ENCODE data around the gene LRRTM4. TPM values are rescaled to one million over a fixed set of nuclear protein-coding genes. Genes with fewer than 3 reads are reported as not detected.

Gene LRRTM4
- total RNA-seq, 1 experiment from 2014 or later = 0.23 TPM

DNA sequence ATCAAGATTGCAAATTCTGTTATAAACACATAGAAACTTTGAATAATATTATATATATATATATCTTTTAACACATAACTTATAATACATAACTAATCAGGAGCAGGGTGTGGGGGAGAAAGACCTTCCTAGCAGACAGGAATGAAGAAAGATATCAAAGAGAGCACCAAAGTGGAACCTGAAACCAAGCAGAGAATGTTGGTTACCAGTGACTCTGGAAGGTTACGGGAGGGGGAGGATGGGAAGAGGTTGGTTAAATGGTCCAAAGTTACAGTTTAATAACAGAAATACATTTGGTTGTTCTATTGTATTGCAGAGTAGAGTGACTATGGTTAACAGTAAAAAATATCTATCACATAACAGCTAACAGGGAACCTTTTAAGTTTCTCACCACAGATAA is 366.7 kb downstream of the LRRTM4 start:
- no peaks in the 10 kb centered on the region for H3K36me3 ChIP-seq (ENCODE audit: control insufficient read depth, insufficient read depth, low read length)
- no peak for DNase-seq (ENCODE audit: low read depth, low spot score)
- intact Hi-C loops (cut with micrococcal nuclease; ENCODE audit: unreplicated experiment) = no loop called here
- in situ Hi-C loops (cut with HindIII; ENCODE audit: low pct_unique_long_range_greater_than_20kb, low sequenced_read_pairs) = no loop called here
- no peaks in the 10 kb centered on the region for H3K27me3 ChIP-seq (ENCODE audit: control insufficient read depth, insufficient read depth, low read length)
- no peak for TF ChIP-seq SIN3A (IDR thresholded peaks at IDR 0.05; ENCODE audit: borderline replicate concordance, insufficient read depth, low read depth, low read length)
- no peak for TF ChIP-seq TCF7L2 (IDR thresholded peaks at IDR 0.05; ENCODE audit: low read depth, low read length)
- no peak for TF ChIP-seq POLR2AphosphoS5 (IDR thresholded peaks at IDR 0.05; ENCODE audit: low read depth, low read length)
- TF ChIP-seq, protein P1, sequence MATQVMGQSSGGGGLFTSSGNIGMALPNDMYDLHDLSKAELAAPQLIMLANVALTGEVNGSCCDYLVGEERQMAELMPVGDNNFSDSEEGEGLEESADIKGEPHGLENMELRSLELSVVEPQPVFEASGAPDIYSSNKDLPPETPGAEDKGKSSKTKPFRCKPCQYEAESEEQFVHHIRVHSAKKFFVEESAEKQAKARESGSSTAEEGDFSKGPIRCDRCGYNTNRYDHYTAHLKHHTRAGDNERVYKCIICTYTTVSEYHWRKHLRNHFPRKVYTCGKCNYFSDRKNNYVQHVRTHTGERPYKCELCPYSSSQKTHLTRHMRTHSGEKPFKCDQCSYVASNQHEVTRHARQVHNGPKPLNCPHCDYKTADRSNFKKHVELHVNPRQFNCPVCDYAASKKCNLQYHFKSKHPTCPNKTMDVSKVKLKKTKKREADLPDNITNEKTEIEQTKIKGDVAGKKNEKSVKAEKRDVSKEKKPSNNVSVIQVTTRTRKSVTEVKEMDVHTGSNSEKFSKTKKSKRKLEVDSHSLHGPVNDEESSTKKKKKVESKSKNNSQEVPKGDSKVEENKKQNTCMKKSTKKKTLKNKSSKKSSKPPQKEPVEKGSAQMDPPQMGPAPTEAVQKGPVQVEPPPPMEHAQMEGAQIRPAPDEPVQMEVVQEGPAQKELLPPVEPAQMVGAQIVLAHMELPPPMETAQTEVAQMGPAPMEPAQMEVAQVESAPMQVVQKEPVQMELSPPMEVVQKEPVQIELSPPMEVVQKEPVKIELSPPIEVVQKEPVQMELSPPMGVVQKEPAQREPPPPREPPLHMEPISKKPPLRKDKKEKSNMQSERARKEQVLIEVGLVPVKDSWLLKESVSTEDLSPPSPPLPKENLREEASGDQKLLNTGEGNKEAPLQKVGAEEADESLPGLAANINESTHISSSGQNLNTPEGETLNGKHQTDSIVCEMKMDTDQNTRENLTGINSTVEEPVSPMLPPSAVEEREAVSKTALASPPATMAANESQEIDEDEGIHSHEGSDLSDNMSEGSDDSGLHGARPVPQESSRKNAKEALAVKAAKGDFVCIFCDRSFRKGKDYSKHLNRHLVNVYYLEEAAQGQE (IDR thresholded peaks at IDR 0.05; ENCODE audit: insufficient read depth in 1 of 2, low read depth in 2 of 2, low read length in 1 of 2) = no peak
- TF ChIP-seq, protein P2, sequence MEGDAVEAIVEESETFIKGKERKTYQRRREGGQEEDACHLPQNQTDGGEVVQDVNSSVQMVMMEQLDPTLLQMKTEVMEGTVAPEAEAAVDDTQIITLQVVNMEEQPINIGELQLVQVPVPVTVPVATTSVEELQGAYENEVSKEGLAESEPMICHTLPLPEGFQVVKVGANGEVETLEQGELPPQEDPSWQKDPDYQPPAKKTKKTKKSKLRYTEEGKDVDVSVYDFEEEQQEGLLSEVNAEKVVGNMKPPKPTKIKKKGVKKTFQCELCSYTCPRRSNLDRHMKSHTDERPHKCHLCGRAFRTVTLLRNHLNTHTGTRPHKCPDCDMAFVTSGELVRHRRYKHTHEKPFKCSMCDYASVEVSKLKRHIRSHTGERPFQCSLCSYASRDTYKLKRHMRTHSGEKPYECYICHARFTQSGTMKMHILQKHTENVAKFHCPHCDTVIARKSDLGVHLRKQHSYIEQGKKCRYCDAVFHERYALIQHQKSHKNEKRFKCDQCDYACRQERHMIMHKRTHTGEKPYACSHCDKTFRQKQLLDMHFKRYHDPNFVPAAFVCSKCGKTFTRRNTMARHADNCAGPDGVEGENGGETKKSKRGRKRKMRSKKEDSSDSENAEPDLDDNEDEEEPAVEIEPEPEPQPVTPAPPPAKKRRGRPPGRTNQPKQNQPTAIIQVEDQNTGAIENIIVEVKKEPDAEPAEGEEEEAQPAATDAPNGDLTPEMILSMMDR (IDR thresholded peaks at IDR 0.05) = no peak
- ChIA-PET CTCF (no interaction called here), POLR2A (no interaction called here)
- no peaks in the 10 kb centered on the region for H3K9me3 ChIP-seq (ENCODE audit: control insufficient read depth, insufficient read depth, low read depth, low read length)
- H3K4me3 ChIP-seq (ENCODE audit: low read depth in 2 of 2, low read length in 2 of 2) = no peak overlapping the region
- no peak overlapping the region for H3K27ac ChIP-seq (ENCODE audit: low read length)
- no peak for ATAC-seq
- no TSS peak for BruUV-seq (replicated peaks)
- H3K4me1 ChIP-seq (ENCODE audit: control insufficient read depth, insufficient read depth, low read length) = no peaks in the 10 kb centered on the region

DNA sequence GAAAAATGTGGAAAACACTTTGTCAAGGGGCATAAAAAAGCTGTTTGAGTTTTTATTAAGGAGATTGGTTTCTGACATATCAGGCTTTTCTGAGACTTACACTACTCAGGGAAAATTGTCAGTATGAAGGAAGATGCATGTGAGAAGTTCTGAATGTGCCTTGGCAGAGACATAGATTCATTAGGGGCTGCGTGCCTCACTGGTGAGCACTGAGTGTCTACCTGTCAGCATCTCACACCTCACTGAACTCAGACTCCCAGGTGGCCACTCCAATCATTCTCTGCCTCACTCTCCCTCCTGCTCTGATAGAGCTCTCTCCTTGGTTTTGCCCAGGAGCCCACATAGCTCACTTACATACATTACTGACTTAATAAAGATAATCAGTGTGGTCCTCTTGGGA is 372.6 kb downstream of the LRRTM4 start:
- intact Hi-C loops (cut with micrococcal nuclease; ENCODE audit: unreplicated experiment) = no loop called here
- no TSS peak for BruUV-seq (replicated peaks)
- H3K27me3 ChIP-seq (ENCODE audit: control insufficient read depth, insufficient read depth, low read length) = no peaks in the 10 kb centered on the region
- ATAC-seq = no peak
- TF ChIP-seq TCF7L2 (IDR thresholded peaks at IDR 0.05; ENCODE audit: low read depth, low read length) = no peak
- TF ChIP-seq, protein P1 (IDR thresholded peaks at IDR 0.05; ENCODE audit: insufficient read depth in 1 of 2, low read depth in 2 of 2, low read length in 1 of 2) = no peak
- TF ChIP-seq, protein P2 (IDR thresholded peaks at IDR 0.05) = no peak
- TF ChIP-seq POLR2AphosphoS5 (IDR thresholded peaks at IDR 0.05; ENCODE audit: low read depth, low read length) = no peak
- no peak for TF ChIP-seq SIN3A (IDR thresholded peaks at IDR 0.05; ENCODE audit: borderline replicate concordance, insufficient read depth, low read depth, low read length)
- no peak overlapping the region for H3K4me3 ChIP-seq (ENCODE audit: low read depth in 2 of 2, low read length in 2 of 2)
- H3K36me3 ChIP-seq (ENCODE audit: control insufficient read depth, insufficient read depth, low read length) = no peaks in the 10 kb centered on the region
- DNase-seq (ENCODE audit: low read depth, low spot score) = no peak
- 0 out of 2 replicates have a peak, but pooled peaks cover 3% of the 10 kb centered on the region for H3K9me3 ChIP-seq (ENCODE audit: control insufficient read depth, insufficient read depth, low read depth, low read length)
- H3K27ac ChIP-seq (ENCODE audit: low read length) = no peak overlapping the region
- in situ Hi-C loops (cut with HindIII; ENCODE audit: low pct_unique_long_range_greater_than_20kb, low sequenced_read_pairs) = no loop called here
- no peaks in the 10 kb centered on the region for H3K4me1 ChIP-seq (ENCODE audit: control insufficient read depth, insufficient read depth, low read length)
- POLR2A ChIA-PET = no interaction called here
- CTCF ChIA-PET = no interaction called here
